Activated CD8-positive, alpha-beta memory T cell treated with anti-CD3 and anti-CD28 coated beads, Interleukin-2, amount 10 ng/mL, durations not matched to agents 7 days and 5 days (primary cell): ENCODE results near the gene ECE1. TPM values are rescaled to one million over a fixed set of nuclear protein-coding genes. Genes with fewer than 3 reads are reported as not detected.
A peak's percentile ranks its signal among the peaks of the same experiment; 100 is the strongest.
"Not testable (repeated sequence)": the region's sequence is repeated elsewhere in the genome, so short reads cannot be mapped to it uniquely, and the experiment has no call there.

Experiments used
- ATAC-seq: fragments of 150-1000 bp; cut with Tn5 transposase; one replicate; pipeline ENCODE4 v1.10.0; 2021; ENCODE audit warnings: moderate library complexity
- CTCF ChIA-PET: fragments of 350-600 bp; sonication (Branson Sonifier 250); formaldehyde crosslinking; loops from one replicate; lab custom pipeline; 2021; ENCODE audit warnings: antibody characterized with exemption; lab: Charles Lee
- DNase-seq: peaks from one replicate; pipeline ENCODE4 v3.0.0-alpha.2; 2020
- H3K27ac Mint-ChIP-seq: one replicate; pipeline ENCODE4 v1.8.0; 2021; ENCODE audit warnings: mild to moderate bottlenecking, mixed read lengths
- H3K27me3 Mint-ChIP-seq: one replicate; pipeline ENCODE4 v1.8.0; 2021; ENCODE audit warnings: mixed read lengths
- H3K36me3 Mint-ChIP-seq: one replicate; pipeline ENCODE4 v1.8.0; 2021; ENCODE audit warnings: mild to moderate bottlenecking, mixed read lengths
- H3K4me1 Mint-ChIP-seq: one replicate; pipeline ENCODE4 v1.8.0; 2021; ENCODE audit warnings: mixed read lengths
- H3K4me3 Mint-ChIP-seq: one replicate; pipeline ENCODE4 v1.8.0; 2021; ENCODE audit warnings: mild to moderate bottlenecking, moderate library complexity, mixed read lengths
- H3K9me3 Mint-ChIP-seq: one replicate; pipeline ENCODE4 v1.8.0; 2022; ENCODE audit warnings: low read depth, mixed read lengths
- total RNA-seq, 2 experiments: library from RNA; stranded (reverse); gene quantifications; one replicate each; pipeline ENCODE4 v1.2.3, GENCODE V29; 2021

ECE1 gene
- total RNA-seq, 2 experiments from 2014 or later: 46.6 to 87.5 TPM

DNA sequence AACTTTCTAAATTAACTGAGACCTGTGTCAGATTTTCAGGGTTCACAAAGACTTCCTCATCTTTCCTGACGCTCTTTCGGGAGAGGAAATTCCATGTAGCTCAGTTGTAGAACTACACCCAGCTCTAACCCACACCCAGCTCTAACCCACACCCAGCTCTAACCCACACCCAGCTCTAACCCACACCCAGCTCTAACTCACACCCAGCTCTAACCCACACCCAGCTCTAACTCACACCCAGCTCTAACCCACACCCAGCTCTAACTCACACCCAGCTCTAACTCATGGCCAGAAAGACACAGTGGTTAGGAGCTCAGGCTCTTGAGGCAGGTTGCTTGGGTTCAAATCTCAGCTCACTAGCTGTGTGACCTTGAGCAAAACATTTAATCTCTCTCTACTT is 99.5 kb downstream of the ECE1 start:
- peaks cover 29% of the 10 kb centered on the region for H3K27me3 Mint-ChIP-seq
- not testable (repeated sequence) for H3K4me3 Mint-ChIP-seq, H3K9me3 Mint-ChIP-seq, H3K36me3 Mint-ChIP-seq, ATAC-seq, DNase-seq, H3K4me1 Mint-ChIP-seq, H3K27ac Mint-ChIP-seq
- CTCF ChIA-PET: interaction anchor here (1.4 to 2.9 kb wide), 2 partner anchors 12 to 494 kb away, joined by 3 to 16 read pairs; no protein-coding TSS in a partner anchor

- Mint-ChIP-seq H3K36me3 (no peaks in the 10 kb centered on the region), H3K27ac (no peak overlapping the region), H3K4me1 (peaks cover 4% of the 10 kb centered on the region), H3K4me3 (no peak overlapping the region), H3K27me3 (peaks cover 29% of the 10 kb centered on the region), H3K9me3 (no peaks in the 10 kb centered on the region)
- no peak for ATAC-seq
- DNase-seq: no peak
- CTCF ChIA-PET: interaction anchor here (1.4 kb wide), 1 partner anchor 13 kb away, joined by 3 read pairs; no protein-coding TSS in a partner anchor
These were observed 100.3 kb downstream of the ECE1 start for GRCh38 chr1:21189906-21190500.

GRCh38 chr1:21189421-21189820 is 100.8 kb downstream of the ECE1 start:
- no peak for DNase-seq
- no peak overlapping the region for H3K4me3 Mint-ChIP-seq
- H3K4me1 Mint-ChIP-seq: peaks cover 4% of the 10 kb centered on the region
- H3K27me3 Mint-ChIP-seq: peaks cover 29% of the 10 kb centered on the region
- CTCF ChIA-PET: interaction anchor here (0.9 to 2.2 kb wide), 2 partner anchors 81 to 493 kb away, joined by 3 to 6 read pairs; no protein-coding TSS in a partner anchor
- no peak for ATAC-seq
- no peaks in the 10 kb centered on the region for H3K36me3 Mint-ChIP-seq
- H3K9me3 Mint-ChIP-seq: no peaks in the 10 kb centered on the region
- H3K27ac Mint-ChIP-seq: no peak overlapping the region

DNA sequence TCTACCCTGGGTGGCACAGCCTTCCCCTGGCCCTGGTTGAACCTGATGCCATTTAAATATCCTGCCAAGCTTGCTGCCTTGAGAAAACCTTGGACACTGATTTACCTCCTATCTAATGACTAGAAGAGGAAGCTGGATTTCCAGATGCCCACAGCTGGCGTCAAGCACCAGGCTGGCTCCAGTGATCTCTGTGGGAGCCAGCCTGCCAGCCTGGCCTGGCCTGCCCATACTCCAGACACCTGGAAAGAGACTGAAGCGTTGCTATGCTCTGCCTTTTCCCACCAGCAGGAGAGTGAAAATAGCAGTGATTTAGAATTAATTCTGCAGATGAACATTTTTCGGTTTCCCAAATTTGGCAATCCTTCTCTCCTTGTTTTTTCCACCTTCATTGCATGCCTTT is 102.0 kb downstream of the ECE1 start:
- CTCF ChIA-PET: interaction anchor here (0.6 to 2.2 kb wide), 3 partner anchors 10 to 491 kb away, joined by 3 to 6 read pairs (median 5); no protein-coding TSS in a partner anchor
- Mint-ChIP-seq H3K4me3 (no peak overlapping the region), H3K27ac (no peak overlapping the region), H3K27me3 (peaks cover 29% of the 10 kb centered on the region), H3K36me3 (no peaks in the 10 kb centered on the region), H3K9me3 (no peaks in the 10 kb centered on the region), H3K4me1 (peaks cover 4% of the 10 kb centered on the region)
- DNase-seq (no peak), ATAC-seq (no peak)

- H3K9me3 Mint-ChIP-seq: no peaks in the 10 kb centered on the region
- peaks cover 14% of the 10 kb centered on the region for H3K27me3 Mint-ChIP-seq
- H3K4me1 Mint-ChIP-seq: peaks cover 1% of the 10 kb centered on the region
- ATAC-seq (no peak), DNase-seq (no peak)
- no peak overlapping the region for H3K27ac Mint-ChIP-seq
- CTCF ChIA-PET: interaction anchor here (0.6 to 4.0 kb wide), 5 partner anchors 10 to 980 kb away, joined by 3 to 23 read pairs (median 4); no protein-coding TSS in a partner anchor
- H3K36me3 Mint-ChIP-seq: no peaks in the 10 kb centered on the region
- no peak overlapping the region for H3K4me3 Mint-ChIP-seq
These were observed 105.0 kb downstream of the ECE1 start for GRCh38 chr1:21185221-21185731.

DNA sequence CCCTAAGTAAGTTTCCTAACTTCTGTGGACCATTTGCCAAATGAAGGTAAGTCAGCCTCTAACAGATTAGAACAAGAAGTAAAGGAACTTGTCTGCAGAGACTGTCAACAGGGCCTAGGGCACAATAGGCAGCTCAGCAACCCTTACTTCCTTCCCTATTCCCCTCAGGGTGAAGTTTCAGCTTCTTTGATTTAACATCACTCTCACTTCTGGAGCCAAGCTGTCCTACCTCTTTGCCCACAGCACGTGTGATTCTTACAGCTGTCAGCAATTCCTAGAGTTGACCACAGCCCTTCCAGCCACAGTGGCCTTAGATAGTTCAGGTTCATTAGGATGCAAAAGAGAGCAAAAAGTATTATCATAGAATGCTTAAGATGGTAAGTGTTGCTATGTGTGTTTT is 106.0 kb downstream of the ECE1 start:
- CTCF ChIA-PET: interaction anchor here (1.5 to 4.0 kb wide), 2 partner anchors 8 to 11 kb away, joined by 4 to 23 read pairs; no protein-coding TSS in a partner anchor
- ATAC-seq (no peak), DNase-seq (no peak)
- Mint-ChIP-seq H3K27ac (no peak overlapping the region), H3K9me3 (no peaks in the 10 kb centered on the region), H3K4me1 (no peaks in the 10 kb centered on the region), H3K4me3 (no peak overlapping the region), H3K36me3 (no peaks in the 10 kb centered on the region), H3K27me3 (peaks cover 5% of the 10 kb centered on the region)

DNA sequence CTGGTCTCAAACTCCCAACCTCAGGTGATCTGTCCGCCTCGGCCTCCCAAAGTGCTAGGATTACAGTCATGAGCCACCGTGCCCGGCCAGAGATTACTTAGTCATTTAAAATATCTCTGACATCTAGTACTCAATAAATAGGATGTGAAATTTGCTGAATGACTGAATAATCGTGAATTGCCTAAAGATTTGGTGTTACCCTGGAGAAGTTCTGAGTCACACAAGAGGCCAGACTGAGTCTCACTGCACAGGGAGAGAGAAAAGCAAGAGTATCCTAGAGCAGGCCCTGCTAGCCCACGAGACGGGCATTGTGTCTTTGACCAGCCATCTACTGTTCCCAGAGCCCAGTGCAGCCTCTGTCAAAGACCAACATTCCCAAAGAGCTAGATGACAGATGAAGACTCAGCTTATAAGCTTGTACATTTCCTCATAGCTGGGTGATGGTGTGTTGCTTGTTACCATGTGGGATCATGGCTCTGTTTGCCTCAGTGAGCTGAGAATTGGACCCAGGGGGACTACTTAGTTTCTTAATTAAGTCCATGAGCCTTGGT is 108.0 kb downstream of the ECE1 start:
- no peaks in the 10 kb centered on the region for H3K9me3 Mint-ChIP-seq
- no peak for ATAC-seq
- H3K27ac Mint-ChIP-seq: no peak overlapping the region
- DNase-seq: no peak
- H3K4me3 Mint-ChIP-seq: no peak overlapping the region
- H3K36me3 Mint-ChIP-seq: no peaks in the 10 kb centered on the region
- no peaks in the 10 kb centered on the region for H3K27me3 Mint-ChIP-seq
- CTCF ChIA-PET: no interaction called here
- peaks cover 3% of the 10 kb centered on the region for H3K4me1 Mint-ChIP-seq

DNA sequence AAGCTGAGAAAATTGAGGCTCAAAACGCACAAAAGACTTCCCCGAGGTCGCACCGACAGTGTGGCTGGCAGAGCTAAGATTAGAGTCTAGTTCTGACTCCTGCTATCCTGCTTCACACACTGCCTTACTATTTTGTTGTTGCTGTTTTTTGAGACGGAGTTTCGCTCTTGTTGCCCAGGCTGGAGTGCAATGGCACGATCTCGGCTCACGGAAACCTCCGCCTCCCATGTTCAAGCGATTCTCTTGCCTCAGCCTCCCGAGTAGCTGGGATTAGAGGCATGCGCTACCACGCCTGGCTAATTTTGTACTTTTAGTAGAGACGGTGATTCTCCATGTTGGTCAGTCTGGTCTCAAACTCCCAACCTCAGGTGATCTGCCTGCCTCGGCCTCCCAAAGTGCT is 112.0 kb downstream of the ECE1 start:
- CTCF ChIA-PET: interaction anchor here (0.7 to 2.7 kb wide), 4 partner anchors 10 to 481 kb away, joined by 4 to 14 read pairs (median 5); no protein-coding TSS in a partner anchor
- H3K9me3 Mint-ChIP-seq, DNase-seq, H3K27me3 Mint-ChIP-seq, ATAC-seq, H3K27ac Mint-ChIP-seq, H3K4me3 Mint-ChIP-seq: not testable (repeated sequence)
- peaks cover 27% of the 10 kb centered on the region for H3K4me1 Mint-ChIP-seq
- peaks cover 13% of the 10 kb centered on the region for H3K36me3 Mint-ChIP-seq

GRCh38 chr1:21176586-21177555 is 113.4 kb downstream of the ECE1 start, which contains the start of gene EIF4G3:
EIF4G3 (minus strand) TSS chr1:21176897; CDS start chr1:21002742, 174,155 bp downstream.
- ATAC-seq: peak; percentile 97
- H3K36me3 Mint-ChIP-seq: peaks cover 16% of the 10 kb centered on the region
- peaks cover 30% of the 10 kb centered on the region for H3K4me1 Mint-ChIP-seq
- H3K4me3 Mint-ChIP-seq: peak within 1 kb of the TSS; percentile 81
- no peaks in the 10 kb centered on the region for H3K9me3 Mint-ChIP-seq
- CTCF ChIA-PET: interaction anchor here (1.4 to 2.7 kb wide), 2 partner anchors 11 to 18 kb away, joined by 5 to 14 read pairs; no protein-coding TSS in a partner anchor
- H3K27me3 Mint-ChIP-seq: no peaks in the 10 kb centered on the region
- H3K27ac Mint-ChIP-seq: peak within 1 kb of the TSS; percentile 90
- peak; percentile 100 for DNase-seq

- Mint-ChIP-seq H3K27ac (peak overlapping the region; percentile 86), H3K9me3 (no peaks in the 10 kb centered on the region), H3K36me3 (peaks cover 23% of the 10 kb centered on the region), H3K4me1 (peaks cover 38% of the 10 kb centered on the region), H3K27me3 (no peaks in the 10 kb centered on the region), H3K4me3 (peak overlapping the region; percentile 81)
- CTCF ChIA-PET: interaction anchor here (0.8 to 1.3 kb wide), 3 partner anchors 20 to 479 kb away, joined by 3 to 4 read pairs (median 4); no protein-coding TSS in a partner anchor
- peak; percentile 61 for DNase-seq
- peak; percentile 6 for ATAC-seq
These were observed 114.3 kb downstream of the ECE1 start for GRCh38 chr1:21175670-21176581.

GRCh38 chr1:21175324-21175669 is 115.0 kb downstream of the ECE1 start:
- Mint-ChIP-seq H3K27me3 (no peaks in the 10 kb centered on the region), H3K36me3 (peaks cover 27% of the 10 kb centered on the region), H3K27ac (peak overlapping the region; percentile 86), H3K4me1 (peaks cover 38% of the 10 kb centered on the region), H3K9me3 (no peaks in the 10 kb centered on the region), H3K4me3 (peak overlapping the region; percentile 81)
- CTCF ChIA-PET: interaction anchor here (0.8 to 1.3 kb wide), 3 partner anchors 20 to 479 kb away, joined by 3 to 4 read pairs (median 4); no protein-coding TSS in a partner anchor
- ATAC-seq (no peak), DNase-seq (peak; percentile 53)
